Heart left ventricle (tissue), 13 donors: ENCODE data around the gene BBC3.

Experiments
- CTCF ChIP-seq, 12 donors: fragments of 200-600 bp; sonication (generic) in 4 of 12; IDR thresholded peaks; one replicate each; pipeline versions ENCODE4 v1.5.0 to v1.8.0; 2018 to 2022; ENCODE audit warnings: antibody characterized with exemption in 12 of 12, mild to moderate bottlenecking in 5 of 12
- POLR2A ChIP-seq, 2 donors: fragments of 450-650 bp; IDR thresholded peaks; one replicate each; pipeline ENCODE4 v1.6.1; 2017; ENCODE audit warnings: antibody characterized with exemption in 2 of 2, mild to moderate bottlenecking in 2 of 2, moderate library complexity in 2 of 2
- donor health status: ischemic (EF 13 %, LVEDD 7.1; RV severe dilation, severe dysfunction).
- donor health status: DM: no; HTN: yes; CAD: no.
- donor health status: DM: no; HTN: no; CAD: no.
- donor health status: ischemic (EF 25% LVEDD 6.9; RV normal size, moderate dysfunction).
- donor health status: ischemic (EF 25% LVEDD 5.7; RV mildly dilated, moderate dysfunction).
- donor health status: ischemic (EF 35%, LVEDD 5.7; RV mildly dilated, moderate dysfunction).
- donor health status: nonischemic (EF 11% LVEDD 7.7; RV severe dilation, severe dysfunction).
- donor health status: DM: yes; HTN: yes; CAD: no.
- donor health status: PGD.
- donor health status: ischemic (EF 29% LVEDD 5.4; RV normal size, mild dysfunction).
- donor health status: nonischemic (EF 23%, LVEDD 6.1; RV moderate dilation, normal function).

- TF ChIP-seq POLR2A (IDR thresholded peaks at IDR 0.05) (peak in 1 of 2 donors; percentile 78), CTCF (IDR thresholded peaks at IDR 0.05) (no peak)
These were observed 26.6 kb upstream of the BBC3 start for GRCh38 chr19:47257411-47258169.
